ENCODE measurements around the gene TUBGCP2.

GRCh38 chr10:133318494-133319127 lies 9.9 kb upstream of the TUBGCP2 start:
- TF ChIP-seq EZH2 (IDR thresholded peaks at IDR 0.05) (no peak), EZH2phosphoT487 (IDR thresholded peaks at IDR 0.05) (no peak)
- TF ChIP-seq, protein P1, sequence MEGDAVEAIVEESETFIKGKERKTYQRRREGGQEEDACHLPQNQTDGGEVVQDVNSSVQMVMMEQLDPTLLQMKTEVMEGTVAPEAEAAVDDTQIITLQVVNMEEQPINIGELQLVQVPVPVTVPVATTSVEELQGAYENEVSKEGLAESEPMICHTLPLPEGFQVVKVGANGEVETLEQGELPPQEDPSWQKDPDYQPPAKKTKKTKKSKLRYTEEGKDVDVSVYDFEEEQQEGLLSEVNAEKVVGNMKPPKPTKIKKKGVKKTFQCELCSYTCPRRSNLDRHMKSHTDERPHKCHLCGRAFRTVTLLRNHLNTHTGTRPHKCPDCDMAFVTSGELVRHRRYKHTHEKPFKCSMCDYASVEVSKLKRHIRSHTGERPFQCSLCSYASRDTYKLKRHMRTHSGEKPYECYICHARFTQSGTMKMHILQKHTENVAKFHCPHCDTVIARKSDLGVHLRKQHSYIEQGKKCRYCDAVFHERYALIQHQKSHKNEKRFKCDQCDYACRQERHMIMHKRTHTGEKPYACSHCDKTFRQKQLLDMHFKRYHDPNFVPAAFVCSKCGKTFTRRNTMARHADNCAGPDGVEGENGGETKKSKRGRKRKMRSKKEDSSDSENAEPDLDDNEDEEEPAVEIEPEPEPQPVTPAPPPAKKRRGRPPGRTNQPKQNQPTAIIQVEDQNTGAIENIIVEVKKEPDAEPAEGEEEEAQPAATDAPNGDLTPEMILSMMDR (IDR thresholded peaks at IDR 0.05): peak; percentile 86

All from neural progenitor cell (in vitro differentiated cells).